H1 (cell line): ENCODE data around the gene PRR23E.

Experiments
- GTF2F1 ChIP-seq: IDR thresholded peaks from 2 replicates; pipeline ENCODE4 v1.6.1; 2012; ENCODE audit warnings: low read depth, low read length, improper control_type of control experiment, borderline replicate concordance
- POLR2A ChIP-seq, 2 experiments: IDR thresholded peaks; 1 replicate in 1 of 2; 2 replicates in 1 of 2; pipeline ENCODE4 v1.6.1; 2011; ENCODE audit warnings: low read depth in 2 of 2, low read length in 2 of 2, mild to moderate bottlenecking in 2 of 2; ENCODE audit errors: control extremely low read depth in 1 of 2
- RAD21 ChIP-seq, 2 experiments: IDR thresholded peaks in 1 of 2; conservative IDR thresholded peaks in 1 of 2; 2 replicates each; pipeline ENCODE4 v1.6.1; 2011; ENCODE audit warnings: low read depth in 2 of 2, low read length in 2 of 2, improper control_type of control experiment in 1 of 2, inconsistent platforms in 1 of 2, mild to moderate bottlenecking in 1 of 2, moderate library complexity in 1 of 2
- TCF12 ChIP-seq: IDR thresholded peaks from 2 replicates; pipeline ENCODE4 v1.6.1; 2011; ENCODE audit warnings: low read depth, mild to moderate bottlenecking, low read length
- TF ChIP-seq, protein P1 (sequence below), 3 experiments: IDR thresholded peaks; 1 replicate in 2 of 3; 2 replicates in 1 of 3; pipeline versions ENCODE4 v1.5.1 to v1.6.1; 2011; ENCODE audit warnings: low read length in 3 of 3, mild to moderate bottlenecking in 3 of 3, inconsistent platforms in 2 of 3, low read depth in 1 of 3, moderate library complexity in 1 of 3; ENCODE audit not compliant: insufficient read depth in 1 of 3; ENCODE audit errors: control extremely low read depth in 1 of 3
- TF ChIP-seq, protein P2 (sequence below): IDR thresholded peaks from 2 replicates; pipeline ENCODE4 v1.6.1; 2011; ENCODE audit warnings: low read depth, mild to moderate bottlenecking, low read length; ENCODE audit not compliant: insufficient read depth

DNA sequence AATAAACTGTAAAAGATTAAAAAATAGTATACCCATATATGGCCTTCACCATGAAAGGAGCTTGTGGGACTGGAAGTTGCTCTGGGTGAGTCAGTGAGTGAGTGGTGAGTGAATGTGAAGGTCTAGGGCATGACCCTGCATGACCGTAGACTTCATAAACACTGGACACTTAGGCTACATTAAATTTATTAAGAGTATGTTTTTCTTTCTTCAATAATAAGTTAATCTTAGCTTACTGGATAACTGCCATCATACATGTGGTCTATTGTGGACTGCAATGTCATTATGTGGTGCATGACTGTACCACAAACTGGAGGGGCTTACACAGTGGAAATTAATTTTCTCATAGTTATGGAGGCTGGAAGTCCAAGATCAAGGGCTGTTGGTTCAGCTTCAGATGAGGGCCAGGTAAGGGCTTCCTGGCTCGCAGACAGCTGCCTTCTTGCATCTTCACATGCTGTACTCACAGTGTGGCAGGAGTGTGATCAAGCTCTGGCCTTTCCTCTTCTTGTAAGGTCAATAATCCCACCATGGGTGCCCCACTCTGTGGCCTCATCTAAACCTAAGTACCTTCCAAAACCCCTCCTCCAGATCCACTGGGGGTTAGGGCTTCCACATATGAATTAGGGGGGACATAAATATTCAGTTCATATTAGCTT is 40.8 kb upstream of the PRR23E start:
- TF ChIP-seq POLR2A (IDR thresholded peaks at IDR 0.05; ENCODE audit: control extremely low read depth in 1 of 2, low read depth in 2 of 2, low read length in 2 of 2) (no peak), RAD21 (IDR thresholded peaks at IDR 0.05 in 1 of 2, conservative IDR thresholded peaks at IDR 0.05 in 1 of 2; ENCODE audit: low read depth in 2 of 2, low read length in 2 of 2) (no peak), GTF2F1 (no peak), TCF12 (no peak)
- TF ChIP-seq, protein P1, sequence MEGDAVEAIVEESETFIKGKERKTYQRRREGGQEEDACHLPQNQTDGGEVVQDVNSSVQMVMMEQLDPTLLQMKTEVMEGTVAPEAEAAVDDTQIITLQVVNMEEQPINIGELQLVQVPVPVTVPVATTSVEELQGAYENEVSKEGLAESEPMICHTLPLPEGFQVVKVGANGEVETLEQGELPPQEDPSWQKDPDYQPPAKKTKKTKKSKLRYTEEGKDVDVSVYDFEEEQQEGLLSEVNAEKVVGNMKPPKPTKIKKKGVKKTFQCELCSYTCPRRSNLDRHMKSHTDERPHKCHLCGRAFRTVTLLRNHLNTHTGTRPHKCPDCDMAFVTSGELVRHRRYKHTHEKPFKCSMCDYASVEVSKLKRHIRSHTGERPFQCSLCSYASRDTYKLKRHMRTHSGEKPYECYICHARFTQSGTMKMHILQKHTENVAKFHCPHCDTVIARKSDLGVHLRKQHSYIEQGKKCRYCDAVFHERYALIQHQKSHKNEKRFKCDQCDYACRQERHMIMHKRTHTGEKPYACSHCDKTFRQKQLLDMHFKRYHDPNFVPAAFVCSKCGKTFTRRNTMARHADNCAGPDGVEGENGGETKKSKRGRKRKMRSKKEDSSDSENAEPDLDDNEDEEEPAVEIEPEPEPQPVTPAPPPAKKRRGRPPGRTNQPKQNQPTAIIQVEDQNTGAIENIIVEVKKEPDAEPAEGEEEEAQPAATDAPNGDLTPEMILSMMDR (IDR thresholded peaks at IDR 0.05; ENCODE audit: control extremely low read depth in 1 of 3, insufficient read depth in 1 of 3, low read depth in 1 of 3, low read length in 3 of 3), result no peak
- TF ChIP-seq, protein P2, sequence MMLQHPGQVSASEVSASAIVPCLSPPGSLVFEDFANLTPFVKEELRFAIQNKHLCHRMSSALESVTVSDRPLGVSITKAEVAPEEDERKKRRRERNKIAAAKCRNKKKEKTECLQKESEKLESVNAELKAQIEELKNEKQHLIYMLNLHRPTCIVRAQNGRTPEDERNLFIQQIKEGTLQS, result no peak
